HG03139 (cell line): Measurements from ENCODE around the gene NOXRED1.
A peak's percentile ranks its signal among the peaks of the same experiment; 100 is the strongest.
"Not testable (repeated sequence)": the region's sequence is repeated elsewhere in the genome, so short reads cannot be mapped to it uniquely, and the experiment has no call there.

Experiments
- ATAC-seq: cut with Tn5 transposase; IDR thresholded peaks from one replicate; pipeline ENCODE4 v1.9.1; 2021; ENCODE audit not compliant: unreplicated experiment

NOXRED1 gene

DNA sequence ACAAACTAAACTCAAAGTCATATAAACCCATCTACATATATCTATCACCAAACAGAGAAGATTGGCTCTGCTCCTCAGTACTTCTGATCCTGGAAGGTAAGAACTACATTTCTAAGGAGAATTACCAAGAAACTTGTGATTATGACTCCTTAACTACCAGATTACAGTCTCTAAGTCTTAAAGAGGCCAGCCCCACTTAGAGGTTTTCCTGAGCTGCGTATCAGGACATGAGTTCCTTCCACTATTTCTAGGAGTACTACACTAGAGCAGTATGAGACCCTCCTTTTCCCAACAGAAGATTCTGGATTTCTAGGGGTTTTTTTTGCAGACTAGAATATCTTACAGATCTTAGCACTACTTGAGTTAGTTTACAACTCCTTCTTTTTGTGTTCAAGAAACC is at the start of gene NOXRED1:
Gene NOXRED1, minus strand, starts transcription at position 101 of the 400 bp plus-strand sequence. CDS start 634 bp downstream, outside the sequence.
- ATAC-seq = no peak

DNA sequence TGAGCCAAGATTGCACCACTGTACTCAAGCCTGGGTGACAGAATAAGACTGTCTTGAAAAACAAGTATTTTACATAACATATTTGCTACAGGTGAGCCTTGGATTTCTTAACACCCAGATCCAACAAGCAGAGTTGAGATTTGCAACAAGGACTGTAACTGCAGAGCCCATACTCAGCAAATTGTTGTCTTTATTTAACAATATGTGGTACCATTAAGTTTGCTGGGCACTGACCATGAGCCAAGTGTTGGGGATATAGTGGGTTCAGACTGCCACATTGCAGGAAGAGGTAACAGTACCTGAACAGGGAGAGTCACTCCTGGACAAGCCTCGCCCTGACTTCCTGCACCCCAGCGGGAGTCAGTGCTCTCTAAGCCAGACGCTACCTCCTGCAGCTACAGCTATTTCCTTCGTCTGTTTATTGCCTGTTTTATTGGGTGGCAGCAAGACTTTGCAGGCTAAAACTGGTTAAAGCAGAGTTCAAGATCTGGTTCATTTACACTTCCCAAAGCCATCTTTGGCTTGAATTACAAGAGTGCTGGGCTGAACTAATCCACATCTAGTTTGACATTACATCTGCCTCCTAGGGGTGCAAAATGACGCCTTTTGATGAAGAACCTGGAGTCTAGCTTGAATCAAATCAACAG is 47.0 kb upstream of the NOXRED1 start:
- ATAC-seq = no peak

GRCh38 chr14:77469539-77469938 is 46.2 kb upstream of the NOXRED1 start:
- no peak for ATAC-seq

DNA sequence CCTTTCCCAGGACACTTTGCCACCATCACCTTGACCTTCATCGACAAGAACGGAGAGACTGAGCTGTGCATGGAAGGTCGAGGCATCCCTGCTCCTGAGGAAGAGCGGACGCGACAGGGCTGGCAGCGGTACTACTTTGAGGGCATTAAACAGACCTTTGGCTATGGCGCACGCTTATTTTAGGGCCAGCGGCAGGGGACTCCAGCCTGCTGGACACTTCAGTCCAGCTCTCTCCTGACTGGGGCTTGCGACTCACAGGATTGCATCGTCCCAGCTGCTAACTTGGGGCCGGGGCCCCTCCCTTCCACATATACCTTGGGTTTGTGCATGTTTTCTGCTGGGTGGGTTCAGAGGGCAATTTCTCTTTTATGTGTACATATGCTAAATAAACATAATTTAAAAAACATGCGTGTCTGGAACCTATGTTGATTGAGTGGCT is 45.8 kb upstream of the NOXRED1 start:
- ATAC-seq = no peak

DNA sequence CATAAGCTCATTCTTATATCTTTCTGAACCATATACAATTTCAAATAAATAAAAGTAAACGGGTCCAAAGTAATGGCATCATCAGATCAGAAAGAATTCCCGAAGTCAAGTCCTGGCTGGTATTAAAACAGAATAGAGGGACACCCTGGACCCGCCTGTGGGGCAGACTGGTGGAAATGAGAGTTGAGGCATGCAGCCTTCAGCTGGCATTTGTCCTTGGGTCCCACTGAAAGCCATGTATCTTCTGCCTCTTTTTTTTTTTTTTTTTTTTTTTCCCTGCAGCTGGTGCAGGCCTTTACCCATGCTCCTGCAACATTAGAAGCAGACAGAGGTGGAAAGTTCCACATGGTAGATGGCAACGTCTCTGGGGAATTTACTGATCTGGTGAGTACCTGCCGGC is 44.5 kb upstream of the NOXRED1 start:
- no peak for ATAC-seq

- ATAC-seq = no peak
Measured at GRCh38 chr14:77459072-77459723, 35.9 kb upstream of the NOXRED1 start.

DNA sequence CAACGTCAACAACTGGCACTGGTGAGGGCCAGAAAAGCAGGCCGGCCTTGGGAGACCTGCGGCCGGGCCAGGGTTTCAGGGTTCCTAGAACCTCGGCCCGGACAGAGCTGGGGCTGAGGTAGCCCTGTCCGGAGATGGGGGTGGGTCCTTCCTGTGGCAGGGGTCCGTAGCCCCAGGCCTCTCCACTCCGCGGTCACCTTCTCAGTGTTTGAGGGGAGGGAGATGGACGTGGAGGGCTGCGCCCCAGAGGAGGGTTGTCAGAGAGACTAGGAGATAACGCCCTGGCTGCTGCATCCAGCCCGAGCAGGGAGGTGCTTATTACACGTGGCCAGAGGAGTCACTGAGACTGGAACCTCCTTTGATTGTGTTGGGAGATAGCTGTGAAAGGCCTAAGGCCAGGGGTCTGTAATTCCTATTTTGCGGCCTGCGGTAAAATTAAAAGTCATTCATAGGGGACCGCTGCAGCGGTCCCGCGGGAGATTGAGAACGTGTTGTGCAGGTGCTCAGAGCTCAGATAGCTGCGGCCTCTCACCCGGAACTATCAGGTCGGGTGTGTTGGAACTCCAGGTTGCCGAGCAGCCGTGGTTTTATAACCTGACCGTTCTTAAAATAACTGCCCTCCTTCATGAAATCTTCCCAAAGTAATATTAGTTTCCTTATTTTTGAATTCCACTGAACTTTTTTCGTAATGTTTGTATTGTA is 35.1 kb upstream of the NOXRED1 start:
- peak; percentile 13 for ATAC-seq

DNA sequence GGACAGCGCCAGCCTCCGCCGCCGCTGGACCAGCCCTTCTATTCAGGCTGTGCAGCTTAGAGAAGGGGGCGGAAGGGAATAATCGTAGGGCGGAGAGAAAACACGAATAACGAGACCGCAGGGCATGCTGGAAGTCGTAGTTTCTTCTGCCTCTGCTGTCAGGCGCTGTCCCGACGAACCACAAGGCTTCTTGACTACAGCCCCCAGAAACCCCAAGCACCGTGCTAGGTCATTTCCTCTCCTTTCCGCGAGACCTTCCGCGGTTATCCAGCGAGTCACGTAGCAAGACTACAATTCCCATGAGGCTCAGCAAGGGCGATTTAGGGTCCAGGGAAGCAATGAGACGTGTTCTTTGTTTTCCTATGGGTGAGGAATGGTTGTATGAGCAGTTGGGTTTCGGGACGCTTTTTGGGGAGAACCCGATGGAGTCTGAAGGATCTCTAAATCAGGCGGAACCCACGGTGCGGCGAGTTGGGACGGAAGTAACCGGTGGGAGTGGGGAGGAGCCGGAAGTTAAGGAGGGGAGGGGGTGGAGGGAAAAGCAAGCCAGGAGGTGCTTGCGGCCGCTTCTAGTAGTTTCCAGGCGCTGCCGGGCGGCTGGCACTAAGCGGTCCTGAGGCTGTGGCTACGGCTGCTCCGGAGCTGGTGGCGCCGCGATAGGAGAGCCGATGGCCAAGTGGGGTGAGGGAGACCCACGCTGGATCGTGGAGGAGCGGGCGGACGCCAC is 34.4 kb upstream of the NOXRED1 start, which contains the start of the genes AHSA1 and VIPAS39:
Gene AHSA1, plus strand, starts transcription at position 572 of the 727 bp plus-strand sequence. Its CDS starts 97 bp downstream, at position 669.
Gene VIPAS39, minus strand, starts transcription at position 80 of the 727 bp plus-strand sequence. CDS start 3,499 bp downstream, outside the sequence.
- peak; percentile 88 for ATAC-seq

- no peak for ATAC-seq
Measured at GRCh38 chr14:77457115-77457521, 33.8 kb upstream of the NOXRED1 start.

DNA sequence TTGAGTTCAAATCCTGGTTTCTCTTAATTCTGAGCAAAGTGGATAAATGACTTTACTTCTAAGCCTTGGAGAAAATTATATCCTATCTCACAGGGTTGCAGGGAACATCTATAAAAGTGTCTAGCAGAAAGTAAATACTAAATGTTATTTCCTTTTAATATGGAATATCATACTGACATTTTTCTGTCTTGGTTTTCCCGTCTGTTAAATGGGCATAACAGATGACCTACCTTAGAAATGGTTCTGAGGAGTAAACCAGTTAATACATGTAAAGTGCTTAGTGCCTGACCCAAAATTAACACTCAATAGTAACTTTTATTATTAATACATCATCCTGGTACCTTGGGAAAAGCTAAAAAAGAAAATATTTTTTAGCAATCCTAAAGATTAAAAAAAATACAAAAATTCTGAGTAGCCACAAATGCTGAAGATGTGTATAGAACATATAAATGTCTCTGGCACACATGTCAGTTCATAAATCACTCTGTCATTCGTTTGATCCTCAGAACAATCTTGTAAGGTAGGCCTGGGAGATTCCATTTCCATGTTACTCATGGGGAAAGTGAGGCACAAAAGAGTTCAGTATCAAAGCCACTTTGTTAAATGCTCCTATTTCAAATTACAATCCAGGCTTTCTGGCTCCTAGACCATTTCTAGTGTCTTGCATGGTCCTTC is 32.8 kb upstream of the NOXRED1 start:
- ATAC-seq = no peak

DNA sequence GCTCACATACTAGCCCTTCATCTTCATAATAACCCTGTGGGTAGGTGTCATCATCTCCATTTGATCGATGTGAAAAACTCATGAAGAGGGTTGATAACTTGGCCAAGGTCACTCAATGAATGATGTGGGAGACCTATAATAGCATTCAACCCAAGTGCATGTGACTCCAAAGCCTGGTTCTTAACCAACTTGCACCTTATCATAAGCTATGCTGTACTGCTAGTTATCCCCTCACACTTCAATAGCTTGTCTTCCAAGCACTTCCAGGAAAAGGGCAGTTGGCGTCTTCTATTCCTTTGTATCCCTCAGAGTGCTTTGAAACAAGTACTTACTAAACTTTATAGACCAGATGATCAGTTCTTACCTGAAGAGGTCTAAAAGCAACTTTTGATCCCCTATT is 18.9 kb upstream of the NOXRED1 start:
- no peak for ATAC-seq

- no peak for ATAC-seq
Measured at GRCh38 chr14:77439861-77440260, 16.5 kb upstream of the NOXRED1 start.

DNA sequence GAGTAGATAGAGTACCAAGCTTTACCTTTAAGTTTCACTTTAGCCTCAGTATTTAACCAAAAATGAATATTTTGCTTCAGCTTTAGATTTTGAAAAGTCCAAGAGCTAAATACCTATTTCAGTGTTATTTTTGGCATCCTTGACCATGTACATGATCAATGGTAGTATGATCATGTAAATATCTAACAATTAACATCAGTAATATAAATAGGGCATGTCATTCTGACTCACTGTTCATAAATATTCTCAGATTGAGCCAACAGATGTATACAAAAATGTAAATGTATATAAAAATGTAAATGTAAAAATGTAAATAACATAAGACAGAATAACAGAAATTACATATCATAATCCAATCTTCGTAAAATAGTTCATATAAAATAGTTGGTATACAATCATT is 15.3 kb upstream of the NOXRED1 start:
- ATAC-seq = no peak

DNA sequence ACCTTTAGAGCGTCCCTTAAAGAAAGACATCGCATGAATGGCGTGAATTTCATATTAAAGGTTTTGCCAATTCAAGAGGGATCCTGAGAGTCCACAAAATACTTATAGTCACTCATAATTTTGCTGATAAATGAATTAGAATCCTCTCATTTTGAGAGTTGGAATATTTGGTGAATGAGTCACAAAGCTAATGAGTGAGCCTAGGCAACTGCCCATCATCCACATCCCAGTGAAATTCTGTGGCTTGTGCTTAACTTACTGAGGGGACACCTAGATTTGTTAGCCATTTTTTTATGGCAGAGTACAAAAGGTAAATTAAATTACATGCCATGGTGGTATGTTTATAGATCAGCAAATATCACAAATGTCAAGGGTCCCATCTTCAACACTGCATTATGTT is 12.7 kb upstream of the NOXRED1 start:
- ATAC-seq = no peak

GRCh38 chr14:77426396-77426795 is 3.1 kb upstream of the NOXRED1 start:
- no peak for ATAC-seq

- ATAC-seq = no peak
Measured at GRCh38 chr14:77424862-77425261, 1.5 kb upstream of the NOXRED1 start.

GRCh38 chr14:77421201-77421600 is 2.1 kb downstream of the NOXRED1 start:
- ATAC-seq = no peak

GRCh38 chr14:77416836-77417235 is 6.5 kb downstream of the NOXRED1 start:
- no peak for ATAC-seq

DNA sequence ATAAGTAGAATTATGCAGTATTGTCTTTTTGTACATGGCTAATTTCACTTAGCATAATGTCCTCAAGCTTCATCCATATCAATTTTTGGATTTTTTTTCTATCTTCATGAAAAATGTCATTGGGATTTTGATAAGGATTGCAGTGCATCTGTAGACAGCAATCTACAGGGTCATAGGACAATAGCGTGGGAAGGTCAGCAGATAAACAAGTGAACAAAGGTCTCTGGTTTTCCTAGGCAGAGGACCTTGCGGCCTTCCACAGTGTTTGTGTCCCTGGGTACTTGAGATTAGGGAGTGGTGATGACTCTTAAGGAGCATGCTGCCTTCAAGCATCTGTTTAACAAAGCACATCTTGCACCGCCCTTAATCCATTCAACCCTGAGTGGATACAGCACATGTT is 7.2 kb downstream of the NOXRED1 start:
- ATAC-seq = not testable (repeated sequence)

DNA sequence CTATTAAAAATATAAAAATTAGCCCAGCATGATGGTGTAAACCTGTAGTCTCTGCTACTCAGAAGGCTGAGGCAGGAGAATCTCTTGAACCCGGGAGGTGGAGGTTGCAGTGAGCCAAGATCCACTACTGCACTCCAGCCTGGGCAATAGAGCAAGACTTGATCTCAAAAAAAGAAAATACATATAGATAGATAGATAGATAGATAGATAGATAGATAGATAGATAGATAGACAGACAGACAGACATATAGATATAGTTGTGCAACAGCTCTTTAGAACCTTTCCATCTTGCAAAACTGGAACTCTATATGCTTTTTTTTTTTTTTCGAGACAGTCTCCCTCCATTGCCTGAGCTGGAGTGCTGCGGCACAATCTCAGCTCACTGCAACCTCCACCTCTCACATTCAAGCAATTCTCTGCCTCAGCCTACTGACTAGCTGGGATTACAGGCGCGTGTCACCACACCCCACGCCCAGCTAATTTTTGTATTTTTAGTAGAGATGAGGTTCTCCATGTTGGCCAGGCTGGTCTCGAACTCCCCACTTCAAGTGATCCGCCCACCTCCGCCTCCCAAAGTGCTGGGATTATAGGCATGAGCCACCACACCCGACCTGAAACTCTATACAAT is 7.8 kb downstream of the NOXRED1 start:
- not testable (repeated sequence) for ATAC-seq
